RPMI8226 (cell line): ENCODE data around the gene FBXO36.

Experiments used
- DNase-seq: peaks from one replicate; pipeline ENCODE4 v3.0.0-alpha.2; 2015

The FBXO36 gene

GRCh38 chr2:230053753-230054478, 131.6 kb downstream of the FBXO36 start:
- no peak for DNase-seq

- no peak for DNase-seq
These were observed 138.5 kb downstream of the FBXO36 start for GRCh38 chr2:230060672-230061293.
